T-helper 9 cell (primary cell): ENCODE data around the gene GRM2.

Source experiments
- DNase-seq: peaks from one replicate; pipeline ENCODE4 v3.0.0-alpha.2; 2020
- total RNA-seq, 2 donors: gene quantifications; one replicate each; lab custom pipeline; 2026; lab: John Stamatoyannopoulos, UW

The GRM2 gene
- total RNA-seq, result 1.0 to 2.4 reads per million in 2 donors

GRCh38 chr3:51706788-51707731 lies at the start of gene GRM2:
Gene GRM2, plus strand, starts transcription at chr3:51707068. Its CDS starts 1,916 bp downstream, at chr3:51708984.
- peak; percentile 13 for DNase-seq

DNA sequence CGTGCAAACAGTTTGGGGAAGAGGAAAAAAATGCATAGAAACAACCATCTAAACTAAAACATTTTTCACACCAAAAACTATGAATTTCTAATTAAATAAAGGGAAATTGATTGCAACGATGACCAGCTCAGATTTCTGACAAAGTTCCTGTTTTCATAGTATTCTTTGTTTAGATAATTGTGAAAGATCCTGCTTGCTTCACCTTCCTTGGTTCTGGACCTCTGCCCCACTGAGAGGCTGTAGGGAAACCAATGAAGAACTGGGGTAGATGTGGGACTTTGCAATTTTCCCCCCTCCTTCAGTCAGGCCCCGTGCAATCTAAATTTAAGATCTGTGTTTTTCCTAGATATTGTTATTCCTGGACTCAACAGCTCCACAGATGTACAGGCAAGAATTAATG lies 49.6 kb upstream of the GRM2 start:
- DNase-seq, result no peak

- DNase-seq, result no peak
Observed at GRCh38 chr3:51659942-51660341, 46.9 kb upstream of the GRM2 start.

DNA sequence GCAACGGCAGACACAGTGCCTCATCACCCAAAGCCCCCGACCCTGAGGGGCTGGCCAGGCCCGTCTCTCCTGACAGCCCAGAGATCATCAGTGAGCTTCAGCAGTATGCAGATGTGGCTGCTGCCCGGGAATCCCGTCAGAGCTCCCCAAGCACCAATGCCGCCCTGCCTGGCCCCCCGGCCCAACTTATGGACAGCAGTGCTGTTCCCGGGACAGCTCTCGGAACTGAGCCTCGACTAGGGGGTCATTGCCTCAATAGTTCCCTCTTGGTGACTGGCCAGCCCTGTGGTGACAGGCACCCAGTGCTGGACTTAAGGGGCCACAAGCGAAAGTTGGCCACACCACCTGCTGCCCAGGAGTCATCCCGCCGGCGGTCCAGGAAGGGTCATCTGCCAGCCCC lies 44.4 kb upstream of the GRM2 start:
- DNase-seq, result no peak

- DNase-seq, result no peak
Observed at GRCh38 chr3:51668756-51669155, 38.1 kb upstream of the GRM2 start.

DNA sequence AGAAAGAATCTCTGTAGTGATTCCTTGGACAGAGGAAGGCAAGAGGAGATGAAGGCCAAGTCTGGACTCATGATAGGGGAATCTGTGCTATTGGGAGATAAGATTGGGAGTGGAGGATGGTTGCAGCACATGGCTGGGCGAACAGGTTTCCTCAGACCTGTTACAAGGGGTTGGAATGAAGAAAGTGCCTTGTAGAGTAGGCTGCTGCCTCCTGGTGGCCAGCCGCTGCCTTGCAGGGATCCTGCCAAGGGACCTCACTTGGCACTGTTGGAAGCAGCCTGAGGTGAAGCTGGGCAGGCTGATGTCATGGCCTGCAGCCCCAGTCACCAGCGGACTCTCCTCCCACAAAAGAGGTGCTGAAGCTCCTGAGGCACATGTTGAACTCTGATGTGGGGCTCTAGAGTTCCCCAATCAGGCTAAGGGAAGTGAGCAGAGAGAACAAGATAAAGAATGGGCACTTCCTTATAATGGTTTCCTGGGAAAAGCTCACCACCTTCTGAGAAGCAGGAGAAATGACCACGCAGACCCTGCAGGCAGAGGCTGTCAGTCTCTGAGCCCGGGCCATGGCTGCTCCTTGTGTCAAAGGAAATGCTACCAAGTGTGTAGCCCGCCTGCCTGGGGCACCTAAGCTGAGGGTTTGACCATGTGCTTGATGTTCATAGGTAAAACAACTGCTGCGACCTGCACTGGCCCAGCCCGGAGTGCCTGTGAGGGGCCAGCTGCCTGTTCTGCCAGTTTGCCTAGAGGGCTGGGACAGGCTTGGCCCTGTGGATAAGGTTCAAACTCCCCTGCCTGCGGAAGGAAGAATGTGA lies 37.4 kb upstream of the GRM2 start:
- peak; percentile 76 for DNase-seq

DNA sequence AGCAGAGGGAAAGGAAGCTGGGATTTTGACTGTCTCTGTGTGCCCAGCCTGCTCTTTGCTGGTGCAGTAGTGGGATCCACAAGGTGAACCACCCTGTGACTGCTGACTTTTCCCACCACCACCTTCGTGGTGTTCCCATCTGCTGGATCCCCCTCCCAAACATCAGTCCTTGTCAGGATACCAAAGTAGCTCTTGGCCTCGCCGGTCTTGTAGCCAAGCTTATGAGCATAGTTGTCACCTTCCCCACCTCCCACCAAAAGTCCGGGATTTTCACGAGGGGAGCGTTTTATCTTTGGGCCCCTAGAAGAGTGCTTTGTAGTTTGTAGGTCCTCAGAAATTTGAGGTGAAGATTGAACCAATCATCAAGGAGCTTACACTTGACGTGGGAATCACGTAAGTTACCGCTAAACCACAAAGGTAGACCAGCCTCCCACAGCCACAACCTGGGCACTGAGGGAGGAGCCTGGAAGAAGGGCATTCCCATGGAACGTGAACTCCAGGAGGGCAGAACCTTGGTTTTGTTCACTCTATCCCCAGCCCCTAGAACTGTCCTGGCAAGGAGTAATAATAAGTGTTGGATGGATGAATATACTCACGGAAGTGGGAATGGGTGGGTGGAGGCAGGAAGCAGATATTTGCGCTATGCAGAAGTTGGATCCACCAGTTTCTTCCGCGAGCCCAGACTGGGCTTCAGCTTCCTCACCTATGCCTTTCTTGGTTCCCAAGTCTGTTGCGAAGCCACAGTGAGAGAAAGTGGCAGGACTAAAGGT lies 36.6 kb upstream of the GRM2 start:
- DNase-seq, result peak; percentile 33

DNA sequence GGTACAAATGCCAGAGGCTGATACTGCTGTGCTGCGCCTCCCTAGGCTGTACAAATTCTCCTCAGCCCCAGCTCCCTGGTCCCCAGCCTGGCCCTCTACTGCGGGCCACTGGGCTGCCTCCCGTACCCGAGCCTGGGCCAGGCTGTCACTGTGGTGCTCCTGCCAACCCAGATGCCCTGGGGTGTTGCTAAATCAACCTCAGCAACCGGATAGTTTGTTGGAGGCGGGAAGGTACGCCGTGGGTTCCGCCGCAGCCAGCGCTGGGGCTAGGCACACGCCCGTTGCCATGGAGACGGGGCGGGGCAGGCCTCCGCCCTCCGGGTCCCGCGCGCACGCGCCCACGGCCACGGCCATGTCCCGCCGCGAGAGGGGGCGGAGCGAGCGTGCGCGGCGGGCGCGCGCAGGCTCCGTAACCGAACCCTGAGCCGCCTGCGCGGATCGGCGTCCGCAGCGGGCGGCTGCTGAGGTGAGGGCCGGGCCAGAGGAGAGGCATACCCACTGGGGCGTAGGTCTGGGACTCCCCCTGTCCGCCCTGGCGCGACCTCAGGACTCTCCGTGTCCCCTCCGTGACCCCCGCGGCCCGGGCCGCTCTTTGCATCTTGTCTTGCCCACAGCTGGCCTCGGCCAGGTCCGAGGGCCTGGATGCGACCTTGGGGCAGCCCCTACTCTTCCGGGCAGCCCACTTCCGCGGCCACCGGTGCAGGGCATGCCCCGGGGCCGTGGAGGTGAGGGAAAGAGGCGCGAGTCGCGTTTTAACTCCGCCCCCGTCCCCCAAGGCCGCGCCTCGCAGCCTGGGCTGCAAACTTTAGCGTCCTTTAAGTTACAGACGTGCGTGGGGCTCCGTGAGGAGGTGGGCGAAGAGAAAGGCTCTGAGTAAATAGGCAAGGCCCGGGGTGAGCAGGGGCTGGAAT lies 35.8 kb upstream of the GRM2 start, which contains the start of gene TEX264:
TSS of gene TEX264 (plus strand) at position 430 of the 911 bp plus-strand sequence. CDS start 3,053 bp downstream, outside the sequence.
- DNase-seq, result peak; percentile 95

DNA sequence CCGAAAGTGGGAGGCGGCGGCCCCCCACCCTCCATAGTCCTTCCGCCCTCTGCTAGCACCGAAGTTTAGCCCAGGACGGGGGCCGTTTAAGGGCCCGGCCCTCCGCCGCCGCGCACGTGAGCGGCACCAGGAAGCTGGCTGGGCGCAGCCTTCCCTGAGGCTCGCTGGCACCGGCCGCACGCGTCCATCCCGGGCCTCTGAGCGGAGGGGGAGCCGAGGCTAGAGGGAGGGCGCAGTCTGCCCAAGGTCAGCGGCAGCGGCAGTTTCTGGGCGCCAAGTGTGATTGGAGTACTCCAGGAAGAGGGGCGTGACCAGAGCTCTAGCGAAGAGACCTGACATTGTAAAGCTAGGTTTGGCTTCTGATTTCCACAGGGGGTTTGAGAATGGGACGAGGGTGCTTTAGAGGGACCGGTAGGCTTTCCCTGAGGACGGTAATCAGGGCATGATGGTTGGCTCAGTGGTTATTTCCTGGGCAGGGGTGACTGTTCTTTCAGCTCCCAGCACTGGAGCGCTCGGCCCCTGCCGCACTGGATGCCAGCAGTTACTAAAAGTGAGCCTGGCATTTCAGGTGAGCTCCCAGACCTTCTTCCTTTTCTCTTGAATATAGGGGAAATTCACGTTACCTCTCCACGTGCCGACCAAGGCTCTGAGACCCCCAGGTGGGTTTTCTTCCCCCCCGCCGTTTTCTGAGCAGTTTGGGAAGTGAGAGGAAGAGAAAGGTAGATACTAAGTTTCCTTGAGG lies 35.0 kb upstream of the GRM2 start:
- peak; percentile 36 for DNase-seq

- DNase-seq, result no peak
Observed at GRCh38 chr3:51673181-51673801, 33.6 kb upstream of the GRM2 start.

DNA sequence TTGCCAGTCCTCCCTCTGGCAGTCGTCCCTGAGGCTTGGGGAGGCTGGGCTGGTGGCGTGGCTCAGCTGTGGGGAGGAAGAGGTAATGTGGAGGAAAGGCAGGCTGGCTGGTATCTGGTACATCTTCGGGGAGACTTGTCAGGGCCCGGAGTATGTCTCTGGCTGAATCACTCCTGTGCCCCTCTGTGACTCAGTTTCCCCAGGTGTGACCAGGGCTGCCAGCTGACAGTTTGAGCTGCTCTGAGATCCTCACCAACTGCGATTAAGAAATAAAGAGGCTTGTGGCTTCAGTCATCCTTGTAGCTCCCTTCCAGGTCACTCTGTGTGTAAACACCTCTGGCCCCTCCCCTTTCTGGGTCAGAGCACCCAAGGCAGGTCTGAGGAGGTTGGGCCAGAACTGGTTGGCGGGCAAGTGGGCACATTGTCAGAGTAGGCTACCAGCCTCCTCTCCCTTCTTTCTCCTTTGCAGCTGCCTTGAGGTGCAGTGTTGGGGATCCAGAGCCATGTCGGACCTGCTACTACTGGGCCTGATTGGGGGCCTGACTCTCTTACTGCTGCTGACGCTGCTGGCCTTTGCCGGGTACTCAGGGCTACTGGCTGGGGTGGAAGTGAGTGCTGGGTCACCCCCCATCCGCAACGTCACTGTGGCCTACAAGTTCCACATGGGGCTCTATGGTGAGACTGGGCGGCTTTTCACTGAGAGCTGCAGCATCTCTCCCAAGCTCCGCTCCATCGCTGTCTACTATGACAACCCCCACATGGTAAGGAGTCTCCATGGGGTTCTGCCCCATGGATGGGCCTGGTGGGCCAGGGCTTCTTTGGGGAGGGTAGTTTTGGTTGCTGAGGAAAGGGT lies 32.8 kb upstream of the GRM2 start:
- DNase-seq, result no peak

- no peak for DNase-seq
Observed at GRCh38 chr3:51675201-51675611, 31.7 kb upstream of the GRM2 start.

GRCh38 chr3:51676102-51676640 lies 30.7 kb upstream of the GRM2 start:
- DNase-seq, result no peak

DNA sequence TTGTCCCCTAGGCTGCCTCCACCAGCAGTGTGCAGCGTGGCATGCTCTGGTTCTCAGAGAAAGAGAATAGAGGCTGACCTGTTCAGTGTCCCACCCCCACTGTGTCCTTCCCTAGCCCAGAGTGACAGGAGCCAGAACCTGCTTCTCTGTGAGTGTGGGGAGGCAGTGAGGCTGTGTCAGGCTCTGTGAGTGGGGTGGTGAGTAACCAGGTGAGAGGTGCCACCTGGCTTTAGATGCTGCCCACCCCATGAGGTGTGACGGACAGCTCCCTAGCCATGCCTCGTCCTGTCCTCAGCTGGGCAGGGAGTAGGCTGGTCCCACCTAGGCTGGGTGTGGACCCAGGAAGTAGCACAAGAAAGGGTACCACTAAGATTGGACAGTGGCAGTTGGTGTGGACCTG lies 29.5 kb upstream of the GRM2 start:
- DNase-seq, result no peak

GRCh38 chr3:51678186-51678585 lies 28.7 kb upstream of the GRM2 start:
- no peak for DNase-seq

DNA sequence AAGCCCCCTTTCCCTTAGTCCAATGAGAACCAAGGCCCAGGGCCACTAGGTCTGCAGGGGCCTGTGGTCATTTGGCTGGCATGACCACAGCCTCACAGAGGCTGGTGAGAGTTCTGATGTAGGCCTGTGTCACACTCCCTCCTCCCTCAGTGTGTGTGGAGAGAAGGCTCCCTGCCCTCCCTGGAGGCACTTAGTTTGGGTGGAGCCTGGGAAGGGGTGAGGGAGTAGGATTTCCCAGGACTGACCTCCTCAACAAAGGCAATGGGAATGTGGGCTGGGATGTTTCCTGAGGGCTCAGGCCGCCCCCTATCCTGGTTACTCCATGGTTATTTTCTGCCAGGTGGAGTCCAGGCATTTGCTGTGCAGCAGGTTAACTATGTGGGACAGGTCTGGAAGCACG lies 28.2 kb upstream of the GRM2 start:
- no peak for DNase-seq

GRCh38 chr3:51679318-51679717 lies 27.6 kb upstream of the GRM2 start:
- DNase-seq, result no peak

DNA sequence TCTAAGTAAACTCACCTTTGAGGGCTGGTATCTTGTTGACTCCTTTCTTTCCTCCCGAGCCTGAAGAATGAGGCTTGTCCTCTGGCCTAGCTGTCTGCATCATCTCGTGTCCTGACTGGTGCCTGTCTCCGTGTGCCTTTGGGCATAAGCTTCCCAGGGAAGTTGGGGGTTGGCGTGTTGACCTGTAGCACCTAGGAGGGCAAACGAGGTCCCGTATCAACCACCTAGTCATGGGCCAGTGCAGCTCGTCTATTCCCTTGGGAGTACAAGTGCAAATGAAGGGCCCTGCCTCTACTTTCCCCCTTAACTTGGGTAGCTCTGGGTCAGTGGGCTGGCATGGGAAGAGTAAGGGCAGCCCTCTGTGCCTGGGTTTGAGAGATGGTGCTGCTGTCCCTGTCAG lies 27.1 kb upstream of the GRM2 start:
- DNase-seq, result no peak

DNA sequence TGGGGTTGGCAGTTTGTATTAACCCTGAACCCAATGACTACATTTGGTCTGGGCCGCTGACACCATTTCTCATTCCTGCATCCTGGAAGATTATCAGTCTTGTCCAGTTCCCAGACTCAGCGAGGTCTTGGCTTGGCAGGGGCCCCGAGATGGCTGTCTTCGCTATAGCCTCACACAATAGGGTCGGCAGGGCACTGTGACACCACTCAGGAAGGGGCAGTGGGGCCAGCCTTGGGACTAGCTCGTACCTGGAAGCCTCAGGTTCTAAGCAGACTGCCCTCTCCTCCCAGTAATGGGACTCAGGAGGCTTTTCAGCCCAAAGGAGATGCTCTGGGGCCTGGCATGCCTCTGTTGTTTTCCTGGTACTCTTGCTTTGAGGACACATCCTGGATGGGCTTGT lies 26.7 kb upstream of the GRM2 start:
- no peak for DNase-seq
